GM19452 (cell line): ENCODE measurements around the gene TCF25.

ENCODE experiments used
- ATAC-seq: cut with Tn5 transposase; IDR thresholded peaks from one replicate; pipeline ENCODE4 v1.9.1; 2021; ENCODE audit not compliant: unreplicated experiment

TCF25 gene

DNA sequence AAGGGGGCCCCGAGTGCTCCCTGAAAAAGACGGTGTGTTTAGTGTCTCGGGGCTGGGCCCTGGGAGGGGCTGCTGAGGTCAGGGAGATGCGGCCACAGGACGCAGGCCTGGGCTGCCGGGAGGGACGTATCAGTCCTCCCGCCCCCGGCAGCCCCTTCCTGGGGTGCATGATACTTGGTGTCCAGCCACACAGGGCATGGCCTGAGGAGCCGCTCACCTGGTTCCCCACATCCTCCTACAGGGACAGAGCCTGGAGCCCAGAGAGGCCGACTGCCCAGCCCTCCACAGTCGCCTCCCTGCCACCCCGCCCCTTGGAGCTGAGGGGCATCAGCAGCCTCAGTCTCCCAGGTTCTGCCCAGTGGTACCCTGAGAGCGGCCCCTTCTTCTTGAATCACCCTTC is 63.1 kb downstream of the TCF25 start:
- no peak for ATAC-seq

GRCh38 chr16:89936981-89937380 is 63.6 kb downstream of the TCF25 start:
- ATAC-seq = no peak

DNA sequence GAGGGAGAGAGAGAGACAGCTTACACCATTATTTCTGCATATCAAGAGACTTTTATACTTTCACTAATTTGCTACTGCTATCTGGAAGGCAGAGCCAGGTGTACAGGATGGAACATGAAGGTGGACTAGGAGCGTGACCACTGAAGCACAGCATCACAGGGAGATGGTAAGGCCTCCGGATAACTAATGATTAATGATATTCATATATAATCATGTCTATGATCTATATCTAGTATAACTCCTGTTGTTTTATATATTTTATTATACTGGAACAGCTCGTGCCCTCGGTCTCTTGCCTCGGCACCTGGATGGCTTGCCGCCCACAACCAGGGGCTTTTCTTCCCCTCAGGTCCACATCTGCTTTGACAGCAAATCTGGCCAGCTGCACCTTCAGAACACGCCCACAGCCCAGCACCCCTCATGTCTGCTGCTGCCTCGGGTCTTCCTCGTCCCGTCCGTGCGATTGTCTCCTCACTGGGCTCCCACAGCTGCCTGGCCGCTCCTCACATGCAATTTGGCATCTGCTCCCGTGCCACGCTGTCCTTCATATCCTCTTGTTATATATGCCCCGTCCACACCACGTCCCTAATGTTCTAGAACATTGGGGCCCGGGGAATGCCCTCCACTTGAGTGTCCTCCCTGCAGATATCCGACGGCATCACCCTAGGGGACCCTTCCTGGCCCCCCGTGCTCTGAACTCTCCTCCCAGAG is 64.9 kb downstream of the TCF25 start:
- no peak for ATAC-seq

GRCh38 chr16:89944773-89945172 is 71.4 kb downstream of the TCF25 start:
- no peak for ATAC-seq

GRCh38 chr16:89945654-89946053 is 72.3 kb downstream of the TCF25 start:
- no peak for ATAC-seq

GRCh38 chr16:89946515-89946914 is 73.1 kb downstream of the TCF25 start:
- no peak for ATAC-seq

GRCh38 chr16:89949121-89949742 is 75.8 kb downstream of the TCF25 start:
- ATAC-seq = no peak

- no peak for ATAC-seq
Observed at GRCh38 chr16:89949756-89950155, 76.4 kb downstream of the TCF25 start.

DNA sequence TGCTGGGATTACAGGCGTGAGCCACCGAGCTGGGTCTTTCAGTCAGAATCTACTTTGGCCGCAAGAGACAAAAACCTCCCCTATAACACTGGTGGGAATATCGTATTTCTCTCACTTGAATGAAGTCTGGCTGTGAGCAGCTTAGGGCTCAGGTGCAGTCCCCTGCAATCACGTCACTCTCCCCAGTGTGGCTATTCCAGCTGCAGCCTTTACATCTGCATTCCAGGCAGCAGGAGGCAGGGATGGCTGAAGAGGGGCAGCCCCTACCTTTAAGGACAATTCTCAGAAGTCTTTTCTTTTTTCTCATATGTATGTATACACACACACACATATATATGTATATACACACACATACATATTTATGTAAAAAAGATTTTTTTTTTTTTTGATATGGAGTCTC is 78.1 kb downstream of the TCF25 start:
- ATAC-seq = no peak

- no peak for ATAC-seq
Observed at GRCh38 chr16:89952049-89952448, 78.7 kb downstream of the TCF25 start.

- ATAC-seq = no peak
Observed at GRCh38 chr16:89952551-89952950, 79.2 kb downstream of the TCF25 start.

DNA sequence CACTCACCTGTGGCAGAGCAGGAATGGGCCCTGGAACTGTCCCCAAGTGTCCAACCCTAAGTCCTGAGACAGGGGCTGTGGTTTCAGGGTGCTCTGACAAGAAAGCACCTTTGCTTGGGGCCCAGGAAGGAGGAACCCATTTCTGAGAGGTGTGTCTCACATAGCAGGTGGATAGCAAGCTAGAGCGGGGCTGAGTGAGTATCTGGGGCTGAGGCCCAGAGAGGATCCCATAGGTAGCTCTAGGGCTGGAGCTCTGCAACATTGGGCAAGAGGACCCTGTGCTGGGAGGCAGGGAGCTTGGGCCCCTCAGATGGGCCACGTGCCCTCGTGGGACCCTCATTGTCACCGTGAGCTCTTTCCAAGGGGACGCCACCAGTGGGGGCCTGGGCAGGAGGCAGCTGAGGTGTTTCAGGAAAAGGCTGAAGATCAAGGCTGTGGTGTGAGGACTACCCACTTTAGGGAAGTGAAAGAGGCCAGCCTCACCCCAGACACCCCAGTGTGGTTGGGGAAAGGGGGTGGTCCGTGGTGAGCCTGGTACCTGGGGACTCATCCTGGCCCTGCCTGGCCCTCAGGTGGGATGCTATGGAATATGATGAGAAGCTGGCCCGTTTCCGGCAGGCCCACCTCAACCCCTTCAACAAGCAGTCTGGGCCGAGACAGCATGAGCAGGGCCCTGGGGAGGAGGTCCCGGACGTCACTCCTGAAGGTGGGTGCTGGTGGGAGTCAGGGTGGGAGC is 80.4 kb downstream of the TCF25 start:
- ATAC-seq = peak; percentile 52

GRCh38 chr16:89954462-89954861 is 81.1 kb downstream of the TCF25 start:
- no peak for ATAC-seq

- no peak for ATAC-seq
Observed at GRCh38 chr16:89955001-89955685, 81.8 kb downstream of the TCF25 start.

- no peak for ATAC-seq
Observed at GRCh38 chr16:89956505-89957215, 83.3 kb downstream of the TCF25 start.

- ATAC-seq = no peak
Observed at GRCh38 chr16:89957216-89957785, 83.9 kb downstream of the TCF25 start.

- ATAC-seq = no peak
Observed at GRCh38 chr16:89958068-89958467, 84.7 kb downstream of the TCF25 start.

- ATAC-seq = no peak
Observed at GRCh38 chr16:89958596-89958995, 85.2 kb downstream of the TCF25 start.

DNA sequence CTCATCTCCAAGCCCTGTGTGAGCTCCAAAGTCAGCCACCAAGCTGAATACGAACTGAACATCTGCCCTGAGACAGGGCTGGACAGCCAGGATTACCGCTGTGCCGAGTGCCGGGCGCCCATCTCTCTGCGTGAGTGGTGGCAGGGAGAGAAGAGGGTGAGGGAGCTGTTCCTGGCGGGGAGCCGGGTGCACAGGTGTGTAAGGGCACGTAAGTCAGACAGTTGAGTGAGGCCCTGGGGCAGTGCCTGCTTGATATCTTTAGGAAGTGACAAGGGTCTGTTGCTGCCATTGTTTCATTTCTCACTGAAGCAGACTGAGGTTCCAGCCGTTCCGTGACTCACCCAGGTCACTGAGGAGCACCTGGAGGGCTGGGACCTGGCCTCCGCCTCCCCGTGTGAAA is 87.6 kb downstream of the TCF25 start:
- no peak for ATAC-seq
